Tibial artery (tissue), 4 donors: Measurements from ENCODE around the gene TRIM54.
"Not testable (repeated sequence)": the region's sequence is repeated elsewhere in the genome, so short reads cannot be mapped to it uniquely, and the experiment has no call there.

ENCODE experiments used
- DNase-seq, 2 donors: peaks; one replicate each; pipeline ENCODE4 v3.0.0-alpha.2; 2019
- H3K27ac ChIP-seq, 2 donors: fragments of 200-600 bp; sonication (generic) in 1 of 2; 1 replicate in 1 of 2; 2 replicates in 1 of 2; pipeline ENCODE4 v1.5.1; 2018 to 2019; ENCODE audit warnings: mild to moderate bottlenecking in 1 of 2
- H3K27me3 ChIP-seq, 2 donors: fragments of 200-600 bp; sonication (generic) in 1 of 2; one replicate each; pipeline versions ENCODE4 v1.5.1 to v1.6.0; 2016 to 2019
- H3K36me3 ChIP-seq, 3 donors: fragments of 200-600 bp; sonication (generic) in 2 of 3; one replicate each; pipeline ENCODE4 v1.5.1; 2016 to 2019; ENCODE audit warnings: mild to moderate bottlenecking in 2 of 3
- H3K4me1 ChIP-seq, 4 donors: fragments of 200-600 bp; sonication (generic) in 2 of 4; 1 replicate in 3 of 4; 2 replicates in 1 of 4; pipeline ENCODE4 v1.5.1; 2016 to 2019
- H3K4me3 ChIP-seq, 2 donors: fragments of 200-600 bp; sonication (generic) in 1 of 2; 1 replicate in 1 of 2; 2 replicates in 1 of 2; pipeline ENCODE4 v1.5.1; 2018 to 2019; ENCODE audit warnings: mild to moderate bottlenecking in 2 of 2
- H3K9me3 ChIP-seq, 3 donors: fragments of 200-600 bp; sonication (generic) in 1 of 3; one replicate each; pipeline ENCODE4 v1.5.1; 2016 to 2019
- CTCF ChIP-seq, 2 experiments: fragments of 200-600 bp in 1 of 2; fragments of 450-650 bp in 1 of 2; IDR thresholded peaks; one replicate each; pipeline ENCODE4 v1.5.1; 2017 to 2019; ENCODE audit warnings: antibody characterized with exemption in 2 of 2, mild to moderate bottlenecking in 1 of 2, moderate library complexity in 1 of 2
- intact Hi-C: fragments of 100-400 bp; cut with DNase I; formaldehyde crosslinking; loops from one replicate; pipeline ENCODE4 v1.15.0; 2023; ENCODE audit warnings: low total_unique reads

The TRIM54 gene

GRCh38 chr2:27264253-27264752 lies 17.9 kb upstream of the TRIM54 start:
- H3K4me3 ChIP-seq = peak overlapping the region; percentile 11 to 35
- no peak for DNase-seq
- peaks cover 0 to 38% (median 36%) of the 10 kb centered on the region in 4 donors for H3K4me1 ChIP-seq
- H3K9me3 ChIP-seq = no peaks in the 10 kb centered on the region
- TF ChIP-seq CTCF (IDR thresholded peaks at IDR 0.05) = no peak
- H3K36me3 ChIP-seq = no peaks in the 10 kb centered on the region
- H3K27ac ChIP-seq = no peak overlapping the region
- H3K27me3 ChIP-seq = peaks cover 0 to 80% of the 10 kb centered on the region in 2 donors
- intact Hi-C loops = no loop called here

- no peaks in the 10 kb centered on the region for H3K36me3 ChIP-seq
- H3K9me3 ChIP-seq = no peaks in the 10 kb centered on the region
- peaks cover 0 to 76% of the 10 kb centered on the region in 2 donors for H3K27me3 ChIP-seq
- intact Hi-C loops = no loop called here
- H3K4me3 ChIP-seq = peak overlapping the region; percentile 11 to 35
- TF ChIP-seq CTCF (IDR thresholded peaks at IDR 0.05) = peak in 1 of 2 experiments; percentile 16
- peaks cover 0 to 38% (median 36%) of the 10 kb centered on the region in 4 donors for H3K4me1 ChIP-seq
- H3K27ac ChIP-seq = no peak overlapping the region
- peak in 1 of 2 donors; percentile 37 for DNase-seq
These were observed 17.3 kb upstream of the TRIM54 start for GRCh38 chr2:27264753-27265535.

- no peak for DNase-seq
- no peaks in the 10 kb centered on the region for H3K9me3 ChIP-seq
- H3K27ac ChIP-seq = no peak overlapping the region
- intact Hi-C loops = no loop called here
- no peak overlapping the region for H3K4me3 ChIP-seq
- no peak for TF ChIP-seq CTCF (IDR thresholded peaks at IDR 0.05)
- no peaks in the 10 kb centered on the region for H3K36me3 ChIP-seq
- peaks cover 0 to 38% (median 36%) of the 10 kb centered on the region in 4 donors for H3K4me1 ChIP-seq
- H3K27me3 ChIP-seq = peaks cover 0 to 72% of the 10 kb centered on the region in 2 donors
These were observed 16.7 kb upstream of the TRIM54 start for GRCh38 chr2:27265536-27265870.

- H3K9me3 ChIP-seq, H3K4me3 ChIP-seq, intact Hi-C loops, H3K36me3 ChIP-seq, H3K27ac ChIP-seq, DNase-seq: not testable (repeated sequence)
- H3K27me3 ChIP-seq = peaks cover 0 to 44% of the 10 kb centered on the region in 2 donors
- H3K4me1 ChIP-seq = peaks cover 0 to 20% (median 19%) of the 10 kb centered on the region in 4 donors
These were observed 13.9 kb upstream of the TRIM54 start for GRCh38 chr2:27268296-27268695.

- intact Hi-C loops = no loop called here
- DNase-seq = no peak
- Histone ChIP-seq H3K27me3 (peaks cover 0 to 31% of the 10 kb centered on the region in 2 donors), H3K4me3 (no peak overlapping the region), H3K4me1 (peaks cover 0 to 1% (median under 1%) of the 10 kb centered on the region in 4 donors), H3K9me3 (no peaks in the 10 kb centered on the region), H3K27ac (no peak overlapping the region), H3K36me3 (no peaks in the 10 kb centered on the region)
- no peak for TF ChIP-seq CTCF (IDR thresholded peaks at IDR 0.05)
These were observed 12.1 kb upstream of the TRIM54 start for GRCh38 chr2:27270131-27270530.

- Histone ChIP-seq H3K4me3 (no peak overlapping the region), H3K27me3 (peaks cover 0 to 31% of the 10 kb centered on the region in 2 donors), H3K4me1 (no peaks in the 10 kb centered on the region), H3K27ac (no peak overlapping the region), H3K9me3 (no peaks in the 10 kb centered on the region), H3K36me3 (no peaks in the 10 kb centered on the region)
- intact Hi-C loops = no loop called here
- no peak for DNase-seq
- TF ChIP-seq CTCF (IDR thresholded peaks at IDR 0.05) = no peak
These were observed 11.6 kb upstream of the TRIM54 start for GRCh38 chr2:27270670-27271069.
